HepG2 (cell line): ENCODE results near the gene TECPR1. TPM values are rescaled to one million over a fixed set of nuclear protein-coding genes. Genes with fewer than 3 reads are reported as not detected.

ENCODE experiments used
- ATAC-seq: fragments of 200-7000 bp; cut with Tn5 transposase; 3 replicates; pipeline ENCODE4 v1.9.1; 2020; ENCODE audit warnings: mild to moderate bottlenecking, moderate library complexity
- BruUV-seq: library from RNA; stranded (reverse); fragments of 400-500 nt; replicated peaks from 2 replicates; lab custom pipeline; 2021; lab: Mats Ljungman, UMichigan
- CTCF ChIA-PET: fragments of 300-600 bp; formaldehyde crosslinking; extraction: SDS; loops from one replicate; lab custom pipeline; 2021; ENCODE audit warnings: low total read pairs, inconsistent platforms, low intra/inter-chr PET ratio; lab: Yijun Ruan, JAX
- POLR2A ChIA-PET: fragments of 350-600 bp; sonication (Branson Sonifier 250); formaldehyde crosslinking; loops from one replicate; lab custom pipeline; 2020; ENCODE audit warnings: antibody characterized with exemption, inconsistent platforms; lab: Yijun Ruan, JAX
- DNase-seq: peaks from one replicate; pipeline ENCODE4 v3.0.0-alpha.2; 2015; ENCODE audit warnings: low spot score
- FAIRE-seq: peaks from 3 replicates; lab custom pipeline; 2011; peaks lifted over from hg19 to GRCh38; lab: Jason Lieb, UNC
- H2AFZ ChIP-seq: one replicate; pipeline ENCODE4 v1.6.1; 2011; ENCODE audit warnings: low read length, inconsistent platforms
- H3K27ac ChIP-seq: fragments of 300-600 bp; 3 replicates; pipeline ENCODE4 v1.8.0; 2011; ENCODE audit warnings: mixed run types, mild to moderate bottlenecking, mixed read lengths, low read length, inconsistent platforms; ENCODE audit not compliant: insufficient read depth; ENCODE audit errors: extremely low read length
- H3K27me3 ChIP-seq, 2 experiments: fragments of 200-600 bp in 1 of 2; 2 replicates in 1 of 2; 3 replicates in 1 of 2; pipeline versions ENCODE4 v1.6.0 to v1.8.0; 2011; ENCODE audit warnings: low read length in 2 of 2, mild to moderate bottlenecking in 2 of 2, moderate library complexity in 2 of 2, inconsistent platforms in 1 of 2; ENCODE audit not compliant: insufficient read depth in 2 of 2, control insufficient read depth in 1 of 2
- H3K36me3 ChIP-seq, 2 experiments: fragments of 200-600 bp in 1 of 2; replicated peaks in 1 of 2; 2 replicates in 1 of 2; 3 replicates in 1 of 2; pipeline versions ENCODE4 v1.5.1 to v1.8.0; 2011; ENCODE audit warnings: low read length in 2 of 2, inconsistent platforms in 1 of 2; ENCODE audit not compliant: insufficient read depth in 2 of 2, control insufficient read depth in 1 of 2
- H3K4me1 ChIP-seq: 2 replicates; pipeline ENCODE4 v1.5.1; 2012; ENCODE audit warnings: low read length, inconsistent platforms; ENCODE audit not compliant: insufficient read depth
- H3K4me2 ChIP-seq: 2 replicates; pipeline ENCODE4 v1.6.0; 2011; ENCODE audit warnings: low read depth, low read length, inconsistent platforms
- H3K4me3 ChIP-seq, 3 experiments: fragments of 200-600 bp in 1 of 3; sonication (generic), shearing (Covaris generic) in 1 of 3; replicated peaks in 1 of 3; 2 replicates each; pipeline ENCODE4 v1.5.1; 2011 to 2016; ENCODE audit warnings: low read length in 3 of 3, inconsistent platforms in 2 of 3, low read depth in 2 of 3, mild to moderate bottlenecking in 2 of 3, control low read depth in 1 of 3, mixed read lengths in 1 of 3; ENCODE audit not compliant: insufficient read depth in 1 of 3
- H3K79me2 ChIP-seq: one replicate; pipeline ENCODE4 v1.6.1; 2011; ENCODE audit warnings: low read length, inconsistent platforms; ENCODE audit not compliant: insufficient read depth
- H3K9ac ChIP-seq: 2 replicates; pipeline ENCODE4 v1.6.0; 2011; ENCODE audit warnings: mild to moderate bottlenecking, low read depth, low read length, inconsistent platforms; ENCODE audit not compliant: insufficient read depth
- H3K9me3 ChIP-seq: 2 replicates; pipeline ENCODE4 v1.5.1; 2012; ENCODE audit warnings: mild to moderate bottlenecking, low read length
- H4K20me1 ChIP-seq: 2 replicates; pipeline ENCODE4 v1.6.0; 2011; ENCODE audit warnings: inconsistent platforms, mild to moderate bottlenecking, low read length, moderate library complexity; ENCODE audit not compliant: insufficient read depth
- AGO2 ChIP-seq: fragments of 200-400 bp; formaldehyde crosslinking; optimal IDR thresholded peaks from 2 replicates; pipeline ENCODE3; 2017; ENCODE audit warnings: mild to moderate bottlenecking, low read depth, low read length, moderate library complexity
- GTF3A ChIP-seq: sonication (generic); formaldehyde crosslinking; conservative IDR thresholded peaks from 2 replicates; pipeline ENCODE4 v1.4.0; 2020; ENCODE audit warnings: mild to moderate bottlenecking, missing genetic modification reagents
- MIXL1 ChIP-seq: IDR thresholded peaks from 2 replicates; pipeline ENCODE4 v1.6.1; 2016
- MYNN ChIP-seq: sonication (generic); formaldehyde crosslinking; IDR thresholded peaks from 2 replicates; pipeline ENCODE4 v1.4.0; 2020; ENCODE audit warnings: mild to moderate bottlenecking, low read depth, missing genetic modification reagents
- RBM22 ChIP-seq: fragments of 200-400 bp; formaldehyde crosslinking; optimal IDR thresholded peaks from 2 replicates; pipeline ENCODE3; 2017; ENCODE audit warnings: mild to moderate bottlenecking, low read length, moderate library complexity
- RFX3 ChIP-seq: IDR thresholded peaks from 2 replicates; pipeline ENCODE4 v1.6.1; 2016; ENCODE audit warnings: missing biosample characterization, missing genetic modification reagents
- SNAPC2 ChIP-seq: sonication (generic); formaldehyde crosslinking; IDR thresholded peaks from 2 replicates; pipeline ENCODE4 v1.8.1; 2022; ENCODE audit warnings: mild to moderate bottlenecking, missing genetic modification reagents
- ZBTB33 ChIP-seq: sonication (generic); formaldehyde crosslinking; IDR thresholded peaks from 2 replicates; pipeline ENCODE4 v1.4.0; 2020; ENCODE audit warnings: missing genetic modification reagents
- ZSCAN30 ChIP-seq: sonication (generic); formaldehyde crosslinking; IDR thresholded peaks from 2 replicates; pipeline ENCODE4 v1.5.0; 2020; ENCODE audit warnings: mild to moderate bottlenecking, missing genetic modification reagents
- WGBS: methylation state at CpG from one replicate; pipeline ENCODE4 v1.1.6; 2017; ENCODE audit warnings: low lambda C conversion rate; 5-methylcytosine and 5-hydroxymethylcytosine counted together
- in situ Hi-C: cut with HindIII; loops from 2 replicates; pipeline ENCODE4 v1.10.0; 2017; ENCODE audit warnings: low pct_unique_long_range_greater_than_20kb; ENCODE audit not compliant: extremely low pct_ligation_motif_present
- intact Hi-C: fragments of 100-400 bp; cut with micrococcal nuclease; formaldehyde crosslinking; loops from one replicate; pipeline ENCODE4 v1.10.0; 2022; ENCODE audit not compliant: unreplicated experiment
- polyA plus RNA-seq, 8 experiments: library from polyadenylated mRNA; depleted of rRNA in 3 of 8; stranded (reverse) in 7 of 8; unstranded in 1 of 8; fragments of >200 nt; fragmentation: Illumina TruSeq in 4 of 8; extraction: Trizol in 4 of 8; gene quantifications; 2 replicates each; pipeline versions ENCODE4 v1.2.1 to v1.2.3, GENCODE V29; 2011 to 2016; ENCODE audit warnings: low read depth in 4 of 8, missing spikeins in 1 of 8, mixed read lengths in 1 of 8; ENCODE audit not compliant: insufficient read depth in 1 of 8
- total RNA-seq, 5 experiments: library from RNA; depleted of rRNA; stranded (reverse); fragments of >200 nt; fragmentation: Illumina TruSeq; extraction: Trizol; gene quantifications; 2 replicates each; pipeline ENCODE4 v1.2.3, GENCODE V29; 2016; ENCODE audit warnings: low read depth in 1 of 5
- TF ChIP-seq, protein P1 (sequence below): IDR thresholded peaks from 2 replicates; pipeline ENCODE4 v1.6.1; 2016; ENCODE audit warnings: control low read depth

The TECPR1 gene
- total and polyA plus RNA-seq, 2 of the 13 experiments (the other 11 are each of a cell fraction or from before 2014, with no cell fraction given) = 2.3 to 6.3 TPM

DNA sequence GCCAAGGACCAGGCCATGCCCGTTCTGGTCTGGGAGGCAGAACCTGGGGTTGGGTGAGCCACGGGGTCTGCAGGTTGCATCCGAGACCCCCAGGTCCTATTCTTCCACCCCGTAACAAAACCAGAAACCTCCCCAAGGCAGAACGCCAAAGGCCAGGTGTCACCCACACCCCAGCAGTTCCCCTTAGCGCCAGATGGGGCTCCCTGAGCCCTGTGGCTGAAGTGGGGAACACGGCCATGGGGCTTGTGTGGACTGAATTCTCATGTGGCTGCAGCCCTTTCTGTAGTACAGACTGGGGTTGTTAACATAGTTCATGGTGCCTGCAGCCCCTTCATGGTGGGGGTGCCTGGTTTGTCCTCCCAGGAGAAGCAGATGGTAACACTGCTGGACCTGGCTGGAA lies 39.7 kb upstream of the TECPR1 start:
- no peak overlapping the region for H2AFZ ChIP-seq
- H3K27ac ChIP-seq = no peak overlapping the region
- intact Hi-C loops = no loop called here
- FAIRE-seq = no peak
- BruUV-seq = no TSS peak
- peaks cover 8% of the 10 kb centered on the region for H3K79me2 ChIP-seq
- CTCF ChIA-PET = no interaction called here
- no peak overlapping the region for H3K4me2 ChIP-seq
- ATAC-seq = peak; percentile 25; the same call in 2 of the 3 replicates
- WGBS = 87% methylated on average over 4 of the region's 7 CpGs
- peaks cover 26% of the 10 kb centered on the region; the same call in 1 of the 2 replicates for H4K20me1 ChIP-seq
- TF ChIP-seq AGO2 = peak; percentile 37
- TF ChIP-seq RFX3 = no peak
- TF ChIP-seq RBM22 = peak; percentile 95
- no peak for TF ChIP-seq ZSCAN30
- TF ChIP-seq SNAPC2 (CRISPR knock-in tag) = no peak
- no peak for TF ChIP-seq MYNN (CRISPR knock-in tag)
- TF ChIP-seq GTF3A (CRISPR knock-in tag) = no peak
- TF ChIP-seq MIXL1 = no peak
- peak; percentile 36; the same call in 1 of the 2 replicates for TF ChIP-seq ZBTB33 (CRISPR knock-in tag)
- TF ChIP-seq, protein P1, sequence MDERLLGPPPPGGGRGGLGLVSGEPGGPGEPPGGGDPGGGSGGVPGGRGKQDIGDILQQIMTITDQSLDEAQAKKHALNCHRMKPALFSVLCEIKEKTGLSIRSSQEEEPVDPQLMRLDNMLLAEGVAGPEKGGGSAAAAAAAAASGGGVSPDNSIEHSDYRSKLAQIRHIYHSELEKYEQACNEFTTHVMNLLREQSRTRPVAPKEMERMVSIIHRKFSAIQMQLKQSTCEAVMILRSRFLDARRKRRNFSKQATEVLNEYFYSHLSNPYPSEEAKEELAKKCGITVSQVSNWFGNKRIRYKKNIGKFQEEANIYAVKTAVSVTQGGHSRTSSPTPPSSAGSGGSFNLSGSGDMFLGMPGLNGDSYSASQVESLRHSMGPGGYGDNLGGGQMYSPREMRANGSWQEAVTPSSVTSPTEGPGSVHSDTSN (CRISPR knock-in tag) = no peak
- H3K9me3 ChIP-seq = no peaks in the 10 kb centered on the region
- H3K36me3 ChIP-seq = peaks cover 17 to 47% of the 10 kb centered on the region in 2 experiments; a peak in 4 of 5 replicates
- DNase-seq = no peak
- POLR2A ChIA-PET = no interaction called here
- H3K27me3 ChIP-seq = no peaks in the 10 kb centered on the region
- in situ Hi-C loops = loop anchor here (5.0 to 10.0 kb wide), 2 partner anchors 106 to 553 kb away; no protein-coding TSS in a partner anchor
- H3K4me1 ChIP-seq = peaks cover 29% of the 10 kb centered on the region
- no peak overlapping the region for H3K4me3 ChIP-seq
- no peak overlapping the region for H3K9ac ChIP-seq
